Esophagus muscularis mucosa (tissue), 4 donors: ENCODE data around the gene ECE1. TPM values are rescaled to one million over a fixed set of nuclear protein-coding genes. Genes with fewer than 3 reads are reported as not detected.

ENCODE experiments used
- DNase-seq: peaks from one replicate; pipeline ENCODE4 v3.0.0-alpha.2; 2017; ENCODE audit errors: extremely low spot score
- H3K27ac ChIP-seq, 4 donors: fragments of 200-600 bp; sonication (generic); replicated peaks in 1 of 4; 1 replicate in 3 of 4; 2 replicates in 1 of 4; pipeline ENCODE4 v1.5.1; 2016 to 2019; ENCODE audit warnings: mild to moderate bottlenecking in 1 of 4
- H3K27me3 ChIP-seq, 4 donors: fragments of 200-600 bp; sonication (generic); one replicate each; pipeline versions ENCODE4 v1.5.1 to v1.6.0; 2016 to 2019
- H3K36me3 ChIP-seq, 4 donors: fragments of 200-600 bp; sonication (generic); one replicate each; pipeline ENCODE4 v1.5.1; 2016 to 2019
- H3K4me1 ChIP-seq, 4 donors: fragments of 200-600 bp; sonication (generic); one replicate each; pipeline ENCODE4 v1.5.1; 2016 to 2019
- H3K4me3 ChIP-seq, 4 donors: fragments of 200-600 bp; sonication (generic); 1 replicate in 2 of 4; 2 replicates in 2 of 4; pipeline ENCODE4 v1.5.1; 2016 to 2019; ENCODE audit warnings: mild to moderate bottlenecking in 4 of 4, moderate library complexity in 1 of 4
- H3K9me3 ChIP-seq, 4 donors: fragments of 200-600 bp; sonication (generic); 1 replicate in 3 of 4; 2 replicates in 1 of 4; pipeline ENCODE4 v1.5.1; 2016 to 2019
- CTCF ChIP-seq, 3 experiments: fragments of 200-600 bp in 2 of 3; fragments of 450-650 bp in 1 of 3; sonication (generic) in 2 of 3; IDR thresholded peaks; one replicate each; pipeline ENCODE4 v1.5.1; 2017 to 2019; ENCODE audit warnings: antibody characterized with exemption in 3 of 3, mild to moderate bottlenecking in 2 of 3, moderate library complexity in 1 of 3
- EP300 ChIP-seq: sonication (generic); formaldehyde crosslinking; IDR thresholded peaks from one replicate; pipeline ENCODE4 v1.6.1; 2017; ENCODE audit warnings: antibody characterized with exemption
- POLR2A ChIP-seq: fragments of 450-650 bp; IDR thresholded peaks from one replicate; pipeline ENCODE4 v1.6.1; 2017; ENCODE audit warnings: antibody characterized with exemption, moderate library complexity, mild to moderate bottlenecking, low read depth
- POLR2AphosphoS5 ChIP-seq, 2 donors: sonication (generic); formaldehyde crosslinking; IDR thresholded peaks; one replicate each; pipeline ENCODE4 v1.6.1; 2017; ENCODE audit warnings: antibody characterized with exemption in 2 of 2
- WGBS: methylation state at CpG from one replicate; pipeline ENCODE4 v1.1.5; 2018; 5-methylcytosine and 5-hydroxymethylcytosine counted together
- intact Hi-C: fragments of 100-400 bp; cut with DNase I; formaldehyde crosslinking; loops from one replicate; pipeline ENCODE4 v1.15.1; 2023
- total RNA-seq, 4 donors: library from RNA; depleted of rRNA; stranded (reverse); fragments of >200 nt; gene quantifications; one replicate each; pipeline versions ENCODE4 v1.1.0 to v1.2.1, GENCODE V29; 2016

The ECE1 gene
- total RNA-seq, 4 donors from 2014 or later: 53.6 to 101 (median 80.7) TPM

DNA sequence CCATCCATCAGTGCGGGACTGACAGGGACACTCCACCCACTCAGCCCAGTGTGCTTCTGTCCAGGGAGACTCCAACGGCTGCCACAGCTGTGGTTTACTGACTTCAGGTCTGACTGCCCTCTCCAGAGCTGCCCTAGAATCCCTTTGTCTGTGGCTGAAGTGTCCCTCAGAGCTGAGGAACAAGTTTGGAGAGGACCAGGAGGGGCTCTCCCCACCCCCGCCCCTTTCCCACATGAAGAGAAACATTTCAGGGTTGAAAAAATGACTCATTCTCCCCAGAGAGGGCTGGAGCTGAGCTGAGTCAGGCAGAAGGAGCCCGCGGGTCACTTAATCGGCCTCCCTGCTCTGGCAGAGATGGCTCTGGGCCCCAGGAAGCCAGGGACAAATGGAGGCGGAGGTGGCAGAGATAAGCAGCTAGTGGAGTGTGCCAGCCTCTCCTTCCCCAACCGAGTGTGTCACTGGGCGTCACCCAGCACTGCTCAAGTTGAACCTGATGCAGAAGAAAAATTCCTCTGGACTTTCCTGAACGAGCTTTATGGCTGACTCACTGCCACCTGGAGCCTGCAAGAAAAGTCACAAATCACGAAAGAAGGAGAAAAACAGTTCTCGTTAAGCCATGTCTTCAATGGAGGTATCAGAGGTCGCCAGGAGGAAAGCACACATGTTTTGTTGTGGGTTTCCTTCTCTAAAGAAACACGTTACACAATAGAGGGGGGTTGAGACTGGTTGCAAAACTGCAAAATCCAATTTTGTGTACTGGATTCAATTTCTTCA lies 34.3 kb upstream of the ECE1 start:
- H3K27ac ChIP-seq: peak overlapping the region; percentile 83 to 88 (median 85)
- intact Hi-C loops: no loop called here
- peaks cover 75 to 94% (median 89%) of the 10 kb centered on the region in 4 donors for H3K4me1 ChIP-seq
- no peak for DNase-seq
- peak overlapping the region in 2 of 4 donors; percentile 15 to 24 for H3K4me3 ChIP-seq
- peak; percentile 39 to 59 for TF ChIP-seq POLR2AphosphoS5 (IDR thresholded peaks at IDR 0.05)
- TF ChIP-seq EP300: no peak
- no peaks in the 10 kb centered on the region for H3K27me3 ChIP-seq
- WGBS: 5% methylated on average over 11 of the region's 14 CpGs
- no peaks in the 10 kb centered on the region for H3K36me3 ChIP-seq
- no peaks in the 10 kb centered on the region for H3K9me3 ChIP-seq

DNA sequence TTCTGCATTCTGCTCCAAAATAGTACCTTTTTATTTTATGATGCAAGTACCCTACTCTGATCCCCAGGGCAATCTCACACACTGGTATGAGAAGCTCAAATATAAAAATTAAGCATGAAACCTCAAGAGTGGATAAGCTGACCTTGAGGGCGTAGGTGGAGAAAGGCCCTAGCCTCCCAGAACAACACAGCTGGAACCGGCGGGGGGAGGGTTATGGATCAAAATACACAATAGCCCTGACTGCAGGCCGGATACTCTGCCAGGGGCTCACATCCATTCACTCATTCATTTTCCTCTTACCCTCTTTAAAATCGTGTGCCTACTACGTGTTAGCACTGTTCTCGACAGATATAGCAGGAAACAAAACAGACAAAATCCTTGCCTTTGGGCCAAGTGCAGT lies 32.8 kb upstream of the ECE1 start:
- TF ChIP-seq POLR2AphosphoS5 (IDR thresholded peaks at IDR 0.05) (no peak), POLR2A (no peak), EP300 (no peak), CTCF (IDR thresholded peaks at IDR 0.05) (no peak)
- Histone ChIP-seq H3K36me3 (no peaks in the 10 kb centered on the region), H3K4me1 (peaks cover 90 to 100% (median 100%) of the 10 kb centered on the region in 4 donors), H3K27ac (peak overlapping the region; percentile 83 to 88 (median 85)), H3K4me3 (no peak overlapping the region), H3K27me3 (no peaks in the 10 kb centered on the region), H3K9me3 (no peaks in the 10 kb centered on the region)
- no peak for DNase-seq
- intact Hi-C loops: no loop called here
- 54% methylated on average over 7 of the region's 7 CpGs for WGBS

DNA sequence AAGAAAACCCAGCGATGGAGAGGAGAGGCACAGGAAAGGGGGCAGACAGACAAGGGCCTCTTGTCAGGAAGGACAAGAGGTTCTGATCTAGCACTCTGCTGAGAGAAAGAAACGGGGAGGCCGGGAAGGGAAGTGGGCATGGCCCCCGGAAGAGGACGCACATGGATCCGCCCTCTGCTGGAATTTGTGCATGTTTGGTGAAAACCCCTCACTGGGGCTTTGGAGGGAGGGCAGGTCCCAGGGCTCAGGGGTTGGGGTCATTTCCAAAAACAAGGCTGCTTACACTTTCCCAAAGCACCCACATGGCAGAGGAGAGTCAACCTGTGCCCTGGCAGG lies 32.4 kb upstream of the ECE1 start:
- H3K9me3 ChIP-seq: no peaks in the 10 kb centered on the region
- 49% methylated on average over 6 of the region's 6 CpGs for WGBS
- H3K4me1 ChIP-seq: peaks cover 94 to 100% (median 100%) of the 10 kb centered on the region in 4 donors
- intact Hi-C loops: no loop called here
- no peaks in the 10 kb centered on the region for H3K36me3 ChIP-seq
- peak in 1 of 2 donors; percentile 23 for TF ChIP-seq POLR2AphosphoS5 (IDR thresholded peaks at IDR 0.05)
- no peak for TF ChIP-seq CTCF (IDR thresholded peaks at IDR 0.05)
- TF ChIP-seq POLR2A: no peak
- H3K27ac ChIP-seq: peak overlapping the region; percentile 83 to 88 (median 85)
- DNase-seq: no peak
- no peak overlapping the region for H3K4me3 ChIP-seq
- H3K27me3 ChIP-seq: no peaks in the 10 kb centered on the region

DNA sequence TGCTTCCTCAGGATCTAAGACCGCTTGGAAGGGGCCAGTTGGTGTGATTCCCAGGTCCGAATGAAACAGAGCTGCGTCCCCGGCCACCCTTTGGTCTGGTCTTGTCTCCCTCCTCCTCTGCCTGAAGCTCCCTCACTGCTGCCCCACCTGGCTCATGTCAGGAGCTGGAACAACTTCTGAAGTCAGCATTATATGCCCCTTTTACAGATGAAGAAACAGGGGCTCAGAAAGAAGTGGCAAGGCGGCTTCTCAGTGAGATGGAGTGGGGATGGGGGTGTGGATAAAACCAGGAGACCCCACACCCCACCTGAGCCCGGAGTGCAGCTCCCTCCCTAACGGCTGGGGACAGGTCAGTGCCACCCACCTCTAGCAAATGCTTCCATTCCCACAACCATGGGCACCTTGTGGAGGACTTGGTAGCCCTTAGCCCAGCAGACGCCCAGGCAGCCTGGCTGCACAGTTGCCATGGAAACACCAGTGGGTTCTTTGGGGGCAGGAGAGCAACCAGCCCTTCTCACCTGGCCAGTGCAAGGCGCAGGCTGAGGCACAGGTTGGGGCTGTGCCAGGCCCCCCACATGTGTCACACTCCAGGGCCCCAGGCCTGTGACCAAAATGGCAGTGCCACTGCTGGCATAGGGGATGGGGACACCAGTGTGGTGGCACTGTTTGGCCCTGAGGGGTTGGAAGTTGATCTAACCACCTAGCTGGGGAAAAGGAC lies 31.9 kb upstream of the ECE1 start:
- H3K4me1 ChIP-seq: peaks cover 91 to 100% (median 100%) of the 10 kb centered on the region in 4 donors

More for the DNA sequence above, 31.9 kb upstream of the ECE1 start:
- no peaks in the 10 kb centered on the region for H3K9me3 ChIP-seq
- WGBS: 92% methylated on average over 8 of the region's 9 CpGs
- intact Hi-C loops: no loop called here
- DNase-seq: no peak
- no peak for TF ChIP-seq CTCF (IDR thresholded peaks at IDR 0.05)
- TF ChIP-seq POLR2A: no peak
- no peak for TF ChIP-seq POLR2AphosphoS5 (IDR thresholded peaks at IDR 0.05)
- TF ChIP-seq EP300: no peak
- H3K36me3 ChIP-seq: no peaks in the 10 kb centered on the region
- H3K27me3 ChIP-seq: no peaks in the 10 kb centered on the region
- no peak overlapping the region for H3K4me3 ChIP-seq
- H3K27ac ChIP-seq: peak overlapping the region; percentile 83 to 88 (median 85)
